Heart left ventricle (tissue), 13 donors: ENCODE data around the gene TOP3B.

Source experiments
- CTCF ChIP-seq, 12 donors: fragments of 200-600 bp; sonication (generic) in 4 of 12; IDR thresholded peaks; one replicate each; pipeline versions ENCODE4 v1.5.0 to v1.8.0; 2018 to 2022; ENCODE audit warnings: antibody characterized with exemption in 12 of 12, mild to moderate bottlenecking in 5 of 12
- POLR2A ChIP-seq, 2 donors: fragments of 450-650 bp; IDR thresholded peaks; one replicate each; pipeline ENCODE4 v1.6.1; 2017; ENCODE audit warnings: antibody characterized with exemption in 2 of 2, mild to moderate bottlenecking in 2 of 2, moderate library complexity in 2 of 2
- donor health status: ischemic (EF 13 %, LVEDD 7.1; RV severe dilation, severe dysfunction).
- donor health status: DM: no; HTN: yes; CAD: no.
- donor health status: DM: no; HTN: no; CAD: no.
- donor health status: ischemic (EF 25% LVEDD 6.9; RV normal size, moderate dysfunction).
- donor health status: ischemic (EF 25% LVEDD 5.7; RV mildly dilated, moderate dysfunction).
- donor health status: ischemic (EF 35%, LVEDD 5.7; RV mildly dilated, moderate dysfunction).
- donor health status: nonischemic (EF 11% LVEDD 7.7; RV severe dilation, severe dysfunction).
- donor health status: DM: yes; HTN: yes; CAD: no.
- donor health status: PGD.
- donor health status: ischemic (EF 29% LVEDD 5.4; RV normal size, mild dysfunction).
- donor health status: nonischemic (EF 23%, LVEDD 6.1; RV moderate dilation, normal function).

DNA sequence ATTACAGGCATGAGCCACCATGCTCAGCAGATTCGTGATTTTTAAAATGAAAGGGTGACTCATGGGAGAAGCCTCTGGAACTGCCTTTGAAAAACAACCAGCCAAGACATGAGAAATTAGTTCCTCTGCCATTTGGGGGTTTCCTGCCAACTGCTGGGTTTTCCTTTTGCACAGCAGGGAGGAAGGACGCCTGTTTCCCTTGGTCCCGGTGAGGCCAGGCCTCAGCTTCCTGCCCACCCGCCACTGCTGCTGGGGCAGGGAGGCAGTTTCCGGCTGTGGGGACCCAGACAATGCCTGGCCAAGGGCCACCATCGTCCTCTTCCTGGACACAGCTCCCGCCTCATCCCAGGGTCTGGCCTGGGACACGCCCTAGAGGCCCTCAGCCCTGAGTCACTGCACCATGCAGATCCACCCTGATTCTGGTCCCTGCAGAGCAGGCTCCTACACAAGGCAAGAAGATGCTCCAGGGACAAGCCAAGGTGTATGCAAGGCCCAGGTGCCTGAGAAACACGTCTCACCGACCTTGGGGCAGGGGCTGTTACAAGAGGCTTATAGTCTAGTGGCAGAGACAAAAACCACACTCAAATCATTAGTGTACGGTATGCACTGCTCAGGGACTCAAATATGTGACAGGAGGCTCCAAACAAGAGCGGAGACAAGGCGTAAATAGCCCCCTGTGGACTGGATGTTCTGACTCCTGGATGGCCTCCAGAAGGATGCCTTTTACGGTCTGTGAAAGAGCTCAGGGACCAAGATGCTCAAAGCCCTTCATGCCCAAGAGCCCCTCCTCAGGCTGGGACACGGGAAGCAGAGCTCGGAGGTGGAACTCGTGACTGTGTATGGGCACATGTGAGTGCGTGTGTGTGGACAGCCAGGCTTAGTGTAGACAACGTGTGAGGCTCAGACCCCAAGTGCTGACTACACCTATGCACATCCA, 39.9 kb downstream of the TOP3B start:
- TF ChIP-seq CTCF (IDR thresholded peaks at IDR 0.05) = no peak
- no peak for TF ChIP-seq POLR2A (IDR thresholded peaks at IDR 0.05)
